ENCODE results near the gene RAB8A. TPM values are rescaled to one million over a fixed set of nuclear protein-coding genes. Genes with fewer than 3 reads are reported as not detected.

Gene RAB8A
- total RNA-seq, 1 experiment from 2014 or later = 74.0 TPM

GRCh38 chr19:16078759-16079707 lies 32.7 kb upstream of the RAB8A start:
- no peaks in the 10 kb centered on the region for H3K27me3 Mint-ChIP-seq (ENCODE audit: low read depth)
- TF ChIP-seq KAT7 (CRISPR knock-in tag; IDR thresholded peaks at IDR 0.05; ENCODE audit: borderline replicate concordance) = no peak
- TF ChIP-seq, protein P1, sequence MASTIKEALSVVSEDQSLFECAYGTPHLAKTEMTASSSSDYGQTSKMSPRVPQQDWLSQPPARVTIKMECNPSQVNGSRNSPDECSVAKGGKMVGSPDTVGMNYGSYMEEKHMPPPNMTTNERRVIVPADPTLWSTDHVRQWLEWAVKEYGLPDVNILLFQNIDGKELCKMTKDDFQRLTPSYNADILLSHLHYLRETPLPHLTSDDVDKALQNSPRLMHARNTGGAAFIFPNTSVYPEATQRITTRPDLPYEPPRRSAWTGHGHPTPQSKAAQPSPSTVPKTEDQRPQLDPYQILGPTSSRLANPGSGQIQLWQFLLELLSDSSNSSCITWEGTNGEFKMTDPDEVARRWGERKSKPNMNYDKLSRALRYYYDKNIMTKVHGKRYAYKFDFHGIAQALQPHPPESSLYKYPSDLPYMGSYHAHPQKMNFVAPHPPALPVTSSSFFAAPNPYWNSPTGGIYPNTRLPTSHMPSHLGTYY (CRISPR knock-in tag; IDR thresholded peaks at IDR 0.05) = no peak
- no peak for TF ChIP-seq ZNF425 (CRISPR knock-in tag; conservative IDR thresholded peaks at IDR 0.05)
- TF ChIP-seq HMGA2 (CRISPR knock-in tag; IDR thresholded peaks at IDR 0.05) = no peak
- TF ChIP-seq ZNF219 (CRISPR knock-in tag; IDR thresholded peaks at IDR 0.05; ENCODE audit: borderline replicate concordance) = no peak
- no peak for TF ChIP-seq ELF4 (CRISPR knock-in tag; IDR thresholded peaks at IDR 0.05; ENCODE audit: low read depth)
- TF ChIP-seq FOXK1 (CRISPR knock-in tag; IDR thresholded peaks at IDR 0.05) = no peak
- TF ChIP-seq PRDM15 (CRISPR knock-in tag; IDR thresholded peaks at IDR 0.05) = no peak
- TF ChIP-seq EMX1 (CRISPR knock-in tag; IDR thresholded peaks at IDR 0.05) = no peak
- no peak for TF ChIP-seq OVOL2 (CRISPR knock-in tag; IDR thresholded peaks at IDR 0.05; ENCODE audit: borderline replicate concordance)
- TF ChIP-seq USF2 (CRISPR knock-in tag; IDR thresholded peaks at IDR 0.05) = no peak
- TF ChIP-seq MAX (CRISPR knock-in tag; IDR thresholded peaks at IDR 0.05) = no peak
- TF ChIP-seq ZNF121 (CRISPR knock-in tag; IDR thresholded peaks at IDR 0.05) = no peak
- TF ChIP-seq SMAD4 (CRISPR knock-in tag; IDR thresholded peaks at IDR 0.05) = no peak
- TF ChIP-seq TP53 (CRISPR knock-in tag; IDR thresholded peaks at IDR 0.05) = no peak
- TF ChIP-seq ZNF317 (CRISPR knock-in tag; IDR thresholded peaks at IDR 0.05; ENCODE audit: borderline replicate concordance, low read depth) = no peak
- TF ChIP-seq, protein P2, sequence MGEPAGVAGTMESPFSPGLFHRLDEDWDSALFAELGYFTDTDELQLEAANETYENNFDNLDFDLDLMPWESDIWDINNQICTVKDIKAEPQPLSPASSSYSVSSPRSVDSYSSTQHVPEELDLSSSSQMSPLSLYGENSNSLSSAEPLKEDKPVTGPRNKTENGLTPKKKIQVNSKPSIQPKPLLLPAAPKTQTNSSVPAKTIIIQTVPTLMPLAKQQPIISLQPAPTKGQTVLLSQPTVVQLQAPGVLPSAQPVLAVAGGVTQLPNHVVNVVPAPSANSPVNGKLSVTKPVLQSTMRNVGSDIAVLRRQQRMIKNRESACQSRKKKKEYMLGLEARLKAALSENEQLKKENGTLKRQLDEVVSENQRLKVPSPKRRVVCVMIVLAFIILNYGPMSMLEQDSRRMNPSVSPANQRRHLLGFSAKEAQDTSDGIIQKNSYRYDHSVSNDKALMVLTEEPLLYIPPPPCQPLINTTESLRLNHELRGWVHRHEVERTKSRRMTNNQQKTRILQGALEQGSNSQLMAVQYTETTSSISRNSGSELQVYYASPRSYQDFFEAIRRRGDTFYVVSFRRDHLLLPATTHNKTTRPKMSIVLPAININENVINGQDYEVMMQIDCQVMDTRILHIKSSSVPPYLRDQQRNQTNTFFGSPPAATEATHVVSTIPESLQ (CRISPR knock-in tag; IDR thresholded peaks at IDR 0.05) = no peak
- TF ChIP-seq, protein P3, sequence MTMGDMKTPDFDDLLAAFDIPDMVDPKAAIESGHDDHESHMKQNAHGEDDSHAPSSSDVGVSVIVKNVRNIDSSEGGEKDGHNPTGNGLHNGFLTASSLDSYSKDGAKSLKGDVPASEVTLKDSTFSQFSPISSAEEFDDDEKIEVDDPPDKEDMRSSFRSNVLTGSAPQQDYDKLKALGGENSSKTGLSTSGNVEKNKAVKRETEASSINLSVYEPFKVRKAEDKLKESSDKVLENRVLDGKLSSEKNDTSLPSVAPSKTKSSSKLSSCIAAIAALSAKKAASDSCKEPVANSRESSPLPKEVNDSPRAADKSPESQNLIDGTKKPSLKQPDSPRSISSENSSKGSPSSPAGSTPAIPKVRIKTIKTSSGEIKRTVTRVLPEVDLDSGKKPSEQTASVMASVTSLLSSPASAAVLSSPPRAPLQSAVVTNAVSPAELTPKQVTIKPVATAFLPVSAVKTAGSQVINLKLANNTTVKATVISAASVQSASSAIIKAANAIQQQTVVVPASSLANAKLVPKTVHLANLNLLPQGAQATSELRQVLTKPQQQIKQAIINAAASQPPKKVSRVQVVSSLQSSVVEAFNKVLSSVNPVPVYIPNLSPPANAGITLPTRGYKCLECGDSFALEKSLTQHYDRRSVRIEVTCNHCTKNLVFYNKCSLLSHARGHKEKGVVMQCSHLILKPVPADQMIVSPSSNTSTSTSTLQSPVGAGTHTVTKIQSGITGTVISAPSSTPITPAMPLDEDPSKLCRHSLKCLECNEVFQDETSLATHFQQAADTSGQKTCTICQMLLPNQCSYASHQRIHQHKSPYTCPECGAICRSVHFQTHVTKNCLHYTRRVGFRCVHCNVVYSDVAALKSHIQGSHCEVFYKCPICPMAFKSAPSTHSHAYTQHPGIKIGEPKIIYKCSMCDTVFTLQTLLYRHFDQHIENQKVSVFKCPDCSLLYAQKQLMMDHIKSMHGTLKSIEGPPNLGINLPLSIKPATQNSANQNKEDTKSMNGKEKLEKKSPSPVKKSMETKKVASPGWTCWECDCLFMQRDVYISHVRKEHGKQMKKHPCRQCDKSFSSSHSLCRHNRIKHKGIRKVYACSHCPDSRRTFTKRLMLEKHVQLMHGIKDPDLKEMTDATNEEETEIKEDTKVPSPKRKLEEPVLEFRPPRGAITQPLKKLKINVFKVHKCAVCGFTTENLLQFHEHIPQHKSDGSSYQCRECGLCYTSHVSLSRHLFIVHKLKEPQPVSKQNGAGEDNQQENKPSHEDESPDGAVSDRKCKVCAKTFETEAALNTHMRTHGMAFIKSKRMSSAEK (CRISPR knock-in tag; IDR thresholded peaks at IDR 0.05; ENCODE audit: borderline replicate concordance) = no peak
- ChIA-PET POLR2A (no interaction called here), CTCF (interaction anchor here (4.3 to 8.9 kb wide), 2 partner anchors 17 to 38 kb away, joined by 19 to 100 read pairs; no protein-coding TSS in a partner anchor)
- peak overlapping the region; percentile 85 for H3K4me3 Mint-ChIP-seq
- H3K36me3 Mint-ChIP-seq = peaks cover 36% of the 10 kb centered on the region
- H3K4me1 Mint-ChIP-seq = peaks cover 51% of the 10 kb centered on the region
- H3K27ac Mint-ChIP-seq = peak overlapping the region; percentile 98
- DNase-seq (ENCODE audit: low spot score) = no peak
- no peak for ATAC-seq
- no peaks in the 10 kb centered on the region for H3K9me3 Mint-ChIP-seq

All from WTC11 (cell line).